HG03439 (cell line): ENCODE data around the gene NFIX.

Source experiments
- ATAC-seq: cut with Tn5 transposase; IDR thresholded peaks from one replicate; pipeline ENCODE4 v1.9.1; 2021; ENCODE audit warnings: mild to moderate bottlenecking, moderate library complexity; ENCODE audit not compliant: unreplicated experiment

NFIX gene

GRCh38 chr19:13120817-13121216 lies 125.5 kb downstream of the NFIX start:
- no peak for ATAC-seq

DNA sequence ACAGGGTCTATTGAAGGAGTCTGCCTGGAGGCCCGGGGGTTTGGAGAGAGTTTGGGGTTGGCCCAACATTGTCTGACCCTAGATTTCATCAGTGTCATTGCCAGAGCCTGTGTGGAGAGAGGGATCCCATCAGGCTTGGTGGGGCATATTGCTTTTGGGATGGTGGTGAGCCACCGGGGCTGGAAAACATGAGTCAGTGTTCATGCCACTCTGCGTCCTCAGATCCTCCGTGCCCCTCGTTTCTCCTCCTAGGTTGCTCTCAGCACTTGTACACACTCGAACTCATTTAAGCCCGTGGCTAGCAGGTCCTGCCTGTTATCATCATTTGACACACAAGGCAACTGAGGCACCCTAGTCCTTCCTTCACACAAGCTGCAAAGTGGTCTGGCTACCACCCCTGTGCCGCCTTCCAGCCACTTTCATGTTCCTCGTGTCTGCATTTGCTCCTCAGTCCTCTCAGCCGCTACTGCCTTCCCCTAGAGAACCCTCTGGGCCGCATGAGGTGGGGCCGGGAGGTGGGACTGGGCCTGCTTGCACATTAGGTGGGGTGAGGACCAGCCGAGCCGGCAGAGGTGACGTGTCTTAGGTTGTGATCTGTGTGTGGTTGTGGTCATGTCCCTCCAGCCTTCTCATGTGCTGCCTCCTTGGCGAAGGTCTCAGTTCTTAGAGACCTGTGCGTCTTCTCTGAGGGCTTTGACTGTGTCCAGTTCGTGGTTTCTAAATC lies 126.4 kb downstream of the NFIX start:
- no peak for ATAC-seq

DNA sequence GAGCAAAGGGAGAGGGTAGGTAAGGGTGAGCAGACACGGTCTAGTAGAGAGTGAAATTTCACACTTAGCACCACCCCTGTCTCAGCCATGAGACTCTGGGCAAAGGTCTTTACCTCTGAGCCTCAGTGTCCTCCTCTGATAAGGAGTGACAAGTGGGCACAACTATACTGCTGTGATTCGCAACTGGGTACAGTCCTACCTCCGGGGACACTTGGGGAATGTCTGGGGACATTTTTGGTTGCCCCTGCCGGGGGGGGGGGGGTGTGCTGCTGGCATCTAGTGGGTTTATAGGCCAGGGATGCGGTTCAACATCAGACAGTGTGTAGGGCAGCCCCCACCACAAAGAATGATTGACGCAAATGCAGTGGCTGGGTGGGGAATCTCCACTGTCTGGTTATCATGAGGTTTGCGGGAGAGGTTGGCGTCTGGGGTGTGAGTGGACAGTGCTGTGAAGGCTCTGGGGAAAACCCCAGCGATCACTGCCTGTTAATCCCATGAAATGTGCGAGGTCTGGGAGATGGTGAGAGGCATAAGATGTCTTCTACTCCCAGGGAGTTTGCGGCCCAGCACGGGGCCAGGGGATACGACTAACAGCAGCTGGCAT lies 127.1 kb downstream of the NFIX start:
- no peak for ATAC-seq

GRCh38 chr19:13122980-13123957 lies 128.0 kb downstream of the NFIX start:
- ATAC-seq: no peak

DNA sequence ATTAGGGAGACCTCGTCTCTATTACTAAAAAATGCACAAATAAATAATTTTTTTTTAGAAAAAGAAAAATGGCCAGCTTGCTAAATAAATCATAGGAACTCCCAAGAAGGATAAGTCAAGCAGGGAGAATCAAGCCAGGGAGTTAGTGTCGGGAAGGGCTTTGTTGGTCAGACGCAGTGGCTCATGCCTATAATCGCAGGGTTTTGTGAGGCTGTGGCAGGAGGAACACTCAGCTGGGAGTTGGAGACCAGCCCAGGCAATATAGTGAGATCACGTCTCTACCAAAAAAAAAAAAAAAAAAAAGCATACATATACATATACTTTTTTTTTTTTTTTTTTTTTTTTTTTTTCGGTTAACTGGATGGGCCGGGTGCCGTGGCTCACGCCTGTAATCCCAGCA lies 131.8 kb downstream of the NFIX start:
- ATAC-seq: no peak

- no peak for ATAC-seq
Measured at GRCh38 chr19:13127811-13128575, 132.7 kb downstream of the NFIX start.

GRCh38 chr19:13128583-13128982 lies 133.3 kb downstream of the NFIX start:
- no peak for ATAC-seq

DNA sequence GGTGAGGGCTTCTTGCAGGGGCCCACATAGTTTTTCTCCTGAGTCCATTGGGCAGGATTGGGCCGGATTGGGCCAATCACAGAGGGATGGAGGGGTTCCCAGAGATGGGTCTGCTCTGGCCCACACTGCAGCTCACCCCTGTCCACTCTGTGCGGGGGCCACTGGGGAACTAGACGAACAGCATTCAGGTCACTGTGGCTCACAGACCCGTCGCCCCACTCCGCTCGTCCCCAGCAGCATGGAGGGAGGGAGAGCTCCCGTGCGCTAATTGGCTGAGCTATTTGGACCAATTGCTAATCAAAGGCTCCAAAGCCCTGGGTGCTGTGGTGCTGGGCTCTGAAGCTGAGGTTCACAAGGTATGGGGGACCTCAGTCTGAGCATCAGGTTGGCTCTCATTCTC lies 134.1 kb downstream of the NFIX start:
- ATAC-seq: no peak

DNA sequence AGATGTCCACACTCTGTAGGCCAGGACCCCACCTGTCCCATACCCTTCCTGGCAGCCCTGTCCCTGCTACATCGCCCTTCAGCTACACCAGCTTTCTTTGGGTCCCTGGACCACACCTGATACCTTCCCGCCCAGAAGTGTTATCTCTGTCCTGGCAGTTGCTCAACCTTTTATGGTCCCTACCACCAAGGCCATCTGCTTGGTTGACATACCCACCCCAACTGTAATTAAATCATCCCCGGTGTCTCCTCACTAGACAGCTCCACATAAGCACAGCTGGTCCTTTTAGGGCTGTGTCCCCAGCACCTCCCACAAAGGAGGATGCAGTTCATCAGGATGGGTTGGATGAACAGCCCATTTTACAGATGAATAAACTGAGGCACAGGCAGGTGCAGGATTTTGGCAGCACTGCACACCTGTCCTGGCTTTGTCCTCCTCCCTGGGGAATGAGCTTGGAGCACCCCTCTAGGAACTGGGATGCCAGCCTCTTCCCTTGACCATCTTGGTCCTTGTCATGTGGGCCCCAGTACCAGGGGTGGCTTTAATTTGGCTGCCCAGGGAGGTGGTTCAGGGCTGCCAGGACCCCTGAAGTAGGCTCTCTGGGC lies 135.7 kb downstream of the NFIX start:
- ATAC-seq: no peak

GRCh38 chr19:13132471-13133180 lies 137.4 kb downstream of the NFIX start:
- ATAC-seq: no peak

DNA sequence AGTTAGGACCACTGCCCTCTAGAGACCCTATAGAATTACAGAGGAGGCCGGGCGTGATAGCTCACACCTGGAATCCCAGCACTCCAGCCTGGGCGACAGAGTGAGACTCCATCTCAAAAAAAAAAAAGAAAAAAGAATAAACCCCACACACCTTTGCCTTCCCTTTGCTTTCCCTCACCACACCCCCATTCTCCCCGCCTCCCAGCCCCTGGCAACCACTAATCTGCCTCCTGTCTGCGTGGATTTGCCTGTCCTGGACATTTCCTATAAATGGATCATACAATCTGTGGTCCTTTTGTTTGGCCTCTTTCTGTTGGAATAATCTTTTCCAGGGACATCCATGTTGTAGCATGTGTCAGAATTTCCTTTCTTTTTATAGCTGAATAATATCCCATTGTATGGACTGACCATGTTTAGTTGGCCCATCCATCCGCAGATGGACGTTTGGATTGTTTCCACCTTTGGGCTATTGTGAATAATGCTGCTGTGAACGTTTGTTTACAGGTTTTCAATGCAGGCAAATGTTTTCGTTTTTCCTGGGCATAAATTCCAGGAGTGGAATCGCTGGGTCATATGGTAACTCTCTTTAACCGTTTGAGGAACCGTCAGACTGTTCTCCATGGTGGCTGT lies 138.1 kb downstream of the NFIX start:
- ATAC-seq: no peak

- ATAC-seq: no peak
Measured at GRCh38 chr19:13134626-13135025, 139.4 kb downstream of the NFIX start.

DNA sequence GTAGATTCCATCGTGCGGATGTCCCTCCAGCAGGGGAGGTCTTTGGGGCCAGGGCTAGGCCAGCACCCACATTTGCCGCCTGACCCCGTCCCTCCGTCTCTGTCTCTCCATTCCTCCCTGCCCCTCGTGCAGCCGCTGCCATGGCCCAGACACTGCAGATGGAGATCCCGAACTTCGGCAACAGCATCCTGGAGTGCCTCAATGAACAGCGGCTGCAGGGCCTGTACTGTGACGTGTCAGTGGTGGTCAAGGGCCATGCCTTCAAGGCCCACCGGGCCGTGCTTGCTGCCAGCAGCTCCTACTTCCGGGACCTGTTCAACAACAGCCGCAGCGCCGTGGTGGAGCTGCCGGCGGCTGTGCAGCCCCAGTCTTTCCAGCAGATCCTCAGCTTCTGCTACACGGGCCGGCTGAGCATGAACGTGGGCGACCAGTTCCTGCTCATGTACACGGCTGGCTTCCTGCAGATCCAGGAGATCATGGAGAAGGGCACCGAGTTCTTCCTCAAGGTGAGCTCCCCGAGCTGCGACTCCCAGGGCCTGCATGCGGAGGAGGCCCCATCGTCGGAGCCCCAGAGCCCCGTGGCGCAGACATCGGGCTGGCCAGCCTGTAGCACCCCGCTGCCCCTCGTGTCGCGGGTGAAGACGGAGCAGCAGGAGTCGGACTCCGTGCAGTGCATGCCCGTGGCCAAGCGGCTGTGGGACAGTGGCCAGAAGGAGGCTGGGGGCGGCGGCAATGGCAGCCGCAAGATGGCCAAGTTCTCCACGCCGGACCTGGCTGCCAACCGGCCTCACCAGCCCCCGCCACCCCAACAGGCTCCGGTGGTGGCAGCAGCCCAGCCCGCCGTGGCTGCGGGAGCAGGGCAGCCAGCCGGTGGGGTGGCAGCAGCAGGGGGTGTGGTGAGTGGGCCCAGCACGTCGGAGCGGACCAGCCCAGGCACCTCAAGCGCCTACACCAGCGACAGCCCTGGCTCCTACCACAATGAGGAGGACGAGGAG lies 140.1 kb downstream of the NFIX start:
- ATAC-seq: no peak

DNA sequence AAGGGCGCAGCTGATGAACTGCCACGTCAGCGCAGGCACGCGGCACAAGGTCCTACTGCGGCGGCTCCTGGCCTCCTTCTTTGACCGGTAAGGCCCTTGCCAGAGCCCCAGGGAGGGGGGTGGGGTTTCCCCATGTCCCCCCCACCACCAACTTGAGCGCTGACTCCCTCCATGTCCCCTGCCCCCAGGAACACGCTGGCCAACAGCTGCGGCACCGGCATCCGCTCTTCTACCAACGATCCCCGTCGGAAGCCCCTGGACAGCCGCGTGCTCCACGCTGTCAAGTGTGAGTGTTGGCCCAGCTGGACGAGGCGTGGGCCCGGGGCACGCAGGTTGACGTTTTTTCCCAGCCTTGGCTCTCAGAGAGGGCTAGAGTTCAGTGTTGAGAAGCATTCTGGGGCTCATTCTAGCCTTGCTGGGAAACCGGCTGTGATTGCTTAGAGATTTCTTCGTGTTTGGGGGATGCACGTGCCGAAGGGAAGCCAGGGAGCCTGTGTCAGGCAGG lies 142.1 kb downstream of the NFIX start:
- ATAC-seq: no peak

- no peak for ATAC-seq
Measured at GRCh38 chr19:13138171-13138915, 143.1 kb downstream of the NFIX start.

- no peak for ATAC-seq
Measured at GRCh38 chr19:13138916-13139198, 143.6 kb downstream of the NFIX start.

- no peak for ATAC-seq
Measured at GRCh38 chr19:13139633-13140311, 144.5 kb downstream of the NFIX start.
